ENCODE results near the gene U2AF2. TPM values are rescaled to one million over a fixed set of nuclear protein-coding genes. Genes with fewer than 3 reads are reported as not detected.

Gene U2AF2
- total RNA-seq: 10 to 100 TPM; 82.4 to 87.5 TPM
- long read RNA-seq, partial matches to known transcripts: 0 of 1 reads
- long read RNA-seq, other reads (novel, unspliced or antisense): 1 of 1 reads

DNA sequence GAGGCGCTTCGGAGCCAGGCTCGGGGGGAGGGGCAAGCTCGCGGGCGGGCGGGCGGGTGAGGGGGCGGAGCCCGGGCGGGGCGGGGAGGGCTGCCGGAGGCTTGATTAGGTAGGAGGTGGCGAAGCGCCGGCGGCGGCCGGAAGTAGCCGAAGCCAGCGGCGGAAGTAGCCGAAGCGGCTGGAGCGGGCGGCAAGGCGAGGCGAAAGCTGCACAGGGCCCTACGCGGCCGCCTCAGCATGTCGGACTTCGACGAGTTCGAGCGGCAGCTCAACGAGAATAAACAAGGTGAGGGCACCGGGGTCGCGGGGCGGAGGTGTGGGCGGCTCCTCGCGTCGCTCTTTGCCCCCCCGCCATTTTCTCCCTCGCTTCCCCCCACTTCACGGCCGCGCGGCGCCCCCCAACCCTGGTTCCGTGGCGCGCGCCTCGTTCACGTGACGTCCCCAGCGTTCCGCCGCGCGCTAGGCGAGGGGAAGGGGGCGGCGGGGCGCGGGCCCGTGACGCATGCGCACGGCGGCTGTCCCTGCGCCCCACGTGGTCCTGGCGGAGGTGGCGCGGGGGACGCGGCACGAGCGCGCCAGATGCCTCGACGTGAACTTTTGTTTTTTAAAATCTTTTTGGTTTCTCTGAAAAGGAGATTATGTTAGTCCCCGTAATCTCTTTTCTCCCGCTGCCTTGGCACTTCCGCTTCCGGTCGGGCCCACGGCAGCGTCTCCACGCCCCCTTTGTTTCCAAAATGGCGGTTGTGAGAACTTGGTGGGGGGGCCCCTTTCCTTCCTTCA is at the start of gene U2AF2:
Gene U2AF2 (plus strand): TSS at position 168 of the 780 bp plus-strand sequence. CDS start 70 bp downstream, at position 238.
- DNase-seq (peak; percentile 96), ATAC-seq (peak; percentile 65 to 66)
- intact Hi-C loops (cut with DNase I): no loop called here

DNA sequence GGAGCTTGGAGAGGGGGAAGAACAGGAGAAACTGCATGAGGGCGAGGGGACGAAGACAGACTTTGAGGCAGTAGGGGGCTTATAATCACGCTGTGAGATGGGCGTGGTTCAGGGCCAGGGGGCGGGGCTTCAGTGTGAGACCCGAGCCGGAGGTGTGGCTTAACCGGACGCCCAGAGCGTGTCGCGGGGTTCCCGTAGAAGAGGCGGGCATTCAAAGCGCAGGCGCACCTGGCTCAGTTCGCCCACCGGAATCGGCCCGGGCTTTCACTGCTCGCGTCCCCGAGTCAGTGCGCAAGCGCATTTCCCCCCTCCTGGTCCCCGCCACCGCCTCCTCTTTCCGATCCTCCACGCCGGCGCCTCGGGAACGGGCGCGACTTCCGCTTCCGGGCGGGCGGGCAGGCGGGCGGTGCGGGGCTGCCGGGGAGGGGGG is 49.6 kb upstream of the U2AF2 start:
- DNase-seq: peak; percentile 99
- intact Hi-C loops (cut with DNase I): loop anchor here (5.0 to 10.0 kb wide), 2 partner anchors 88 to 90 kb away; no protein-coding TSS in a partner anchor

DNA sequence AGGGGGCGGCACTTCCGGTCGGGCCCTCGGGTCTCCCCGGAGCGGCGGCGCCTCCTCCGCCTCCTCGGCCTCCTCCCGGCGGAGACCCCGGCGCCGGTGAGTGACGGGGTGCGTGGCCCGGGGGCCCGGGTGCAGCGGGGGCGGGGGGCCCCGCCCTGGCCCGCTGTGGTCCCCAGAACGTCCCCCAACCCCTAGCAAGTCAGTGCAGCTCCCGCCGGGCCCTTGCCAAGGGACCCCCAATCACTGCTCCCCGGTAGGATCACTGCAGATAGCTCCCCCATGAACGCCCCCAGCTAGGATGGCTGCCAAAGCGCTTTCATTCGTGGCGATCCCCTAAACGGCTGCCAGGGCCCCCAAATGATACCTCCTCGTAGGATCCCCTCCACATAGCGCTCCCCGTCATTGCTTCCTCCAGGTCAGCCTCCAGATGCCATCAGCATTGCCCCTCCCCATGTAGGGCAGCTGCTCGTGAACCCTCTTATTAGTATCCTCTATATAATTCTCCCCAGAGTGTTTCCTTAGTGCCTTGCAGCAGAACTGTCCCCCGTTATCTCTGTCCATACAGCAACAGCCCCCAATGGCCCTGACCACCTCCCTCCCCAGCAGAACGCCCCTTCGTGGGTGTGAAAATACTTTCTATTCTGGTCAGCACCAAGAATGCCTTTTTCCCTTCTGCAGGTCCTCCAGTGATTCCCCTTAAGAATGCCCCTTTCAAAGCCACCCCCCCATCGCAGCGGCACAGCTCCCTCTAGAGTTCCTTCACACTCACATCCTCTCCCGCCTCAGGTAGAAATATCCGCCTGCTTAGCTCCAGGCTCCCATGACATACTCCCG is 49.0 kb upstream of the U2AF2 start, which contains the start of gene ZNF865:
Gene ZNF865 (plus strand): TSS at position 11 of the 834 bp plus-strand sequence. CDS start 7,972 bp downstream, outside the sequence.
- DNase-seq (peak; percentile 71), ATAC-seq (peak; percentile 50 to 55)
- intact Hi-C loops (cut with DNase I): loop anchor here (5.0 to 10.0 kb wide), 2 partner anchors 89 to 91 kb away; no protein-coding TSS in a partner anchor

More for the DNA sequence above, 49.6 kb upstream of the U2AF2 start:
- ATAC-seq: peak; percentile 86 to 87

DNA sequence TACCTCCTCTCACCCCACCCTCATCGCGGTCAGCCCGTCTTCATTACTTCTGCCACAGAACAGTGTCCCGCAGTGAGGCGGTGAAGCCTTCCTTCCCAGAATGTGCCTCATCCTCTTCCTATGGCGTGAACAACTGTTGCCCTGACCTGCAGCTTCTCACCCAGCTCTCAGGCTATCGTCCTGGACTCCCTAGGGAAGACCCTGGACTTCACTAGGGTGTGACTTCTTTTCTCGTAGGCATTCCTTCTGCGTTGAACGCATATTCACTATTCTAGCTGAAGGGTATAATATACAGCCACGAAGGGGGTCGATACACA is 48.4 kb upstream of the U2AF2 start:
- intact Hi-C loops (cut with DNase I): loop anchor here (5.0 to 10.0 kb wide), 2 partner anchors 89 to 92 kb away; no protein-coding TSS in a partner anchor
- no peak for DNase-seq
- ATAC-seq: no peak

DNA sequence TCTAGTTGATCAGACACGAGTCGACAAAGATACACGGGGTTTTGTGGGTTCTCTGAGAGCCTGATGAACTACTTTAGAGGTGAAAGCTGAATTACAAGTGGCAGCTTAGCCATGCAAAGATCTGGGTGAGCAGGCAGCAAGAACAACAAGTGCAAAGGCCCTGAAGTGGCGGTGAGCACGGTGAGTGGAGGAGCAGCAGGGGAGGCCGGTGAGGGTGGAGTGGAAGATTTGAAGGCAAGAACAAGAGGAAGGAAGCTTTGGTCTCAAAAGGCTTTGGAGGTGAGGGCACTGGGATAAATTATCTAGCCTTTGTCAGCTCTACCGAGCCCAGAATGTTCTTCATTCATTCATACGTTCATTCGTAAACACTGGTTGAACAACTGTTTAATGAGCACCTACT is 48.0 kb upstream of the U2AF2 start:
- DNase-seq: no peak
- intact Hi-C loops (cut with DNase I): loop anchor here (5.0 to 10.0 kb wide), 2 partner anchors 90 to 92 kb away; no protein-coding TSS in a partner anchor

DNA sequence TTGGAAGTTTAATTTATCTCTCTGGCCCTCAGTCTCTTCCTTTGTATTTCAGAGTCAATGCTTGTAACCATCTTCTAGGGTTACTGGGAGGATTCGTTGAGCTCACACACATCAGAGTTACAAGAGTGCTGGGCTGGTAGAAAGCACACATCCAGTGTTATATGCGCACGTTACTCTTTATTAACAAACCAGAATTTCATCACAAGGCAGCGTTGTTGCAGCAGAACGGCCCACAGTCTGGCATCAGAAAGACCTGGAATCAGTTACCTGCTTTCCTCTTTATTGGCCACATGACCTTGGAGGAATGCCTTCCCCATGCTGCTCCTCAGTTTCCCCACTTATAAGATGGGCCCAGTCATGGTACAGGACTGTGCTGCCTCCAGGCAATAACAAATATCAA is 45.5 kb upstream of the U2AF2 start:
- intact Hi-C loops (cut with DNase I): loop anchor here (5.0 to 10.0 kb wide), 2 partner anchors 92 to 95 kb away; no protein-coding TSS in a partner anchor
- ATAC-seq (no peak), DNase-seq (no peak)

More for the DNA sequence above, 48.0 kb upstream of the U2AF2 start:
- no peak for ATAC-seq

DNA sequence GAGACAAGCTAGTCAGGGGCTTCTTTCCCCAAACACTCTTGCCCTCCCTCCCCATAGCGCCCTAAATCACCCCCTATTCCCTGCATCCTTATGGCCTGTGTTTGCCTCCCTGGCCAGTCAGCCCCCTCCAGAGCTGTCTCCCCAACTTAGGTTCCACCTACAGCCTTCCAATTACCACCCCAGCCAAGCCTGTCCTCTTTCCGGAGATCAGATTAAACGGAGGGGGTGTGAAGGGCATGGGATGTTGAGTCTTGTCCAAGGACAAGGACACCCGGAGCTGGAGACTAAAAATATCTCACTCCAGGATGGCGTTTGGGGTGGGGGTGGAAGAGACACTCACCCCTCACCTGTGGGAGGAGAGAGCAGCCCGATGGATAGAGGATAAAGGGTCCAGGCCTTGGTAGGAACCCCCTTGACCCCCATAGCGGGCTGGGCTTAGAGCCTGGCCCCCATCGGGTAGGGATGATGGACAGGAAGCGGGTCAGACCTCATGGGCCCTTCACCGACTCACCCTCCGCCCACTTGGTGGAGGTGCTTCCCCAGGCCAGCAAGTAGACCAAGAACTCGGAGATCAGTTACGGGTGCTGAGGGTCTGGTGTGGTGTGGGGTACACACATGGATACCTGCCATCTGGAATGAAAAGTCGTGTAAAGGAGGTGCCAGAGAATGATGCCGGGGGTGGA is 43.4 kb upstream of the U2AF2 start:
- DNase-seq (no peak), ATAC-seq (peak; percentile 63 to 76)
- intact Hi-C loops (cut with DNase I): no loop called here

DNA sequence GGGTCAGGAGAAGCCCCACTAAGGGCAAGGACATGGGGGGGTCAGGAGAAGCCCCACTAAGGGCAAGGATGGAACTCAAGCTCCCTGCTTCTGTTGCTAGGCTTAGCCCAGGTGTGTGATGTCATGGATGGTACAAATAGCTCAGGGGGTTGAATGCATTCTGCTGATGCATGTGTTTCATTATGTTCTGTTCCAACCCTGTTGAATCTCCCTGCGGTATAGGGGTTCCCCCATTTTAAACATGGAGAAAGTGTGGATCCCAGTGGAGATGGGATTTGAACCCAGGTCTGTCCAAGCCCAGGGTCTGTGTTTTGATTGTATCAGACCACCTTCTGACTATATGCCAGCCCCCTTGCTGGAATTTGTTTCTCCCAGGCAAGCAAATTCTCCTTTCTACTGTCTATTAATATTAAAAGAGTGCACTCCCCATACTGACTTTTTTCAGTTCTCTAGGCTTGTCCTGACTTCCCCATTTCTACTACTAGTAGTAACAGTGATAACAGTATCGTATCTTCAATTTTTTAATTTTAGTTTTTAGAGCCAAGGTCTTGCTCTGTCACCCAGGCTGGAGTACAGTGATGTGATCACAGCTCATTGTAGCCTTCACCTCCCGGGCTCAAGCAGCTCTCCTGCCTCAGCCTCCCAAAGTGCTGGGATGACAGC is 42.7 kb upstream of the U2AF2 start:
- DNase-seq (no peak), ATAC-seq (no peak)
- intact Hi-C loops (cut with DNase I): no loop called here

DNA sequence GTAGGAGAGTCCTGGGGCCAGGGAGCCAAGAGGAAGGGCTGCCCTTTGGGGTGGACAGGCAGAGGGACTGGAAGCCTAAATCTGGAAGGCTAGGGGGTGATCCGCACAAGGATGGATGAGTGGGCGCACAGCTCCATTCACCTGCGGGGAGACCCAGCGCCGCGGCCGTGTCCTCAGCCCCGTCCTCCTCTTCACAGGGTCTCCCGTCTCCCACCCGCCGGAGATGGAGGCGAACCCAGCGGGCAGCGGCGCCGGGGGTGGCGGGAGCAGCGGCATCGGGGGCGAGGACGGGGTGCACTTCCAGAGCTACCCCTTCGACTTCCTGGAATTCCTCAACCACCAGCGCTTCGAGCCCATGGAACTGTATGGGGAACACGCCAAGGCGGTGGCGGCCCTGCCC is 41.4 kb upstream of the U2AF2 start:
- ATAC-seq: no peak
- intact Hi-C loops (cut with DNase I): no loop called here
- no peak for DNase-seq

DNA sequence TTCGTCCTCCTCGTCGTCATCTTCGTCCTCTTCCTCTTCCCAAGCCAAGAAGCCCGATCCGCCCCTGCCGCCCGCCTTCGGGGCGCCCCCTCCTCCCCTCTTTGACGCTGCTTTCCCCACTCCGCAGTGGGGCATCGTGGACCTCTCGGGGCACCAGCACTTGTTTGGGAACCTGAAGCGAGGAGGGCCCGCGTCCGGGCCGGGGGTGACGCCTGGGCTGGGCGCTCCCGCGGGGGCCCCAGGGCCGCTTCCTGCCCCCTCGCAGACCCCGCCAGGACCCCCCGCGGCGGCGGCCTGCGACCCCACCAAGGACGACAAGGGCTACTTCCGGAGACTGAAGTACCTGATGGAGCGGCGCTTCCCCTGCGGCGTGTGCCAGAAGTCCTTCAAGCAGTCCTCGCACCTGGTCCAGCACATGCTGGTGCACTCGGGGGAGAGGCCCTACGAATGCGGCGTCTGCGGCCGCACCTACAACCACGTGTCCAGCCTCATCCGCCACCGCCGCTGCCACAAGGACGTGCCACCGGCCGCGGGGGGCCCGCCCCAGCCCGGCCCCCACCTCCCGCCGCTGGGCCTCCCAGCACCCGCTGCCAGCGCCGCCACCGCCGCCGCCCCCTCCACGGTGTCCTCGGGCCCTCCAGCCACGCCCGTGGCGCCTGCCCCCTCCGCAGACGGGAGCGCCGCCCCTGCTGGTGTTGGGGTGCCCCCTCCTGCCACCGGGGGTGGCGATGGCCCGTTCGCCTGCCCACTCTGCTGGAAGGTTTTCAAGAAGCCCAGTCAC is 40.7 kb upstream of the U2AF2 start:
- no peak for ATAC-seq
- intact Hi-C loops (cut with DNase I): no loop called here
- DNase-seq: no peak

DNA sequence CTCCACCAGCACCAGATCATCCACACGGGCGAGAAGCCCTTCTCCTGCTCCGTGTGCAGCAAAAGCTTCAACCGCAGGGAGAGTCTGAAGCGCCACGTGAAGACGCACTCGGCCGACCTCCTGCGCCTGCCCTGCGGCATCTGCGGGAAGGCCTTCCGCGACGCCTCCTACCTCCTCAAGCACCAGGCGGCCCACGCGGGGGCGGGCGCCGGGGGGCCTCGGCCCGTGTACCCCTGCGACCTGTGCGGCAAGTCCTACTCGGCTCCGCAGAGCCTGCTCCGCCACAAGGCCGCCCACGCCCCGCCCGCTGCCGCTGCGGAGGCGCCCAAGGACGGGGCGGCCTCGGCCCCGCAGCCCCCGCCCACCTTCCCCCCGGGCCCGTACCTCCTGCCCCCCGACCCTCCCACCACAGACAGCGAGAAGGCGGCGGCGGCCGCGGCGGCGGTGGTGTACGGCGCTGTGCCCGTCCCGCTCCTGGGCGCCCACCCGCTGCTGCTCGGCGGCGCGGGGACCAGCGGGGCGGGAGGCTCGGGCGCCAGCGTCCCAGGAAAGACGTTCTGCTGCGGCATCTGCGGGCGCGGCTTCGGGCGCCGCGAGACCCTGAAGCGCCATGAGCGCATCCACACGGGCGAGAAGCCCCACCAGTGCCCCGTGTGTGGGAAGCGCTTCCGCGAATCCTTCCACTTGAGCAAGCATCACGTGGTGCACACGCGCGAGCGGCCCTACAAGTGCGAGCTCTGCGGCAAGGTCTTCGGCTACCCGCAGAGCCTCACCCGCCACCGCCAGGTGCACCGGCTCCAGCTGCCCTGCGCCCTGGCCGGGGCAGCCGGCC is 39.9 kb upstream of the U2AF2 start:
- no peak for DNase-seq
- ATAC-seq: no peak
- intact Hi-C loops (cut with DNase I): no loop called here

DNA sequence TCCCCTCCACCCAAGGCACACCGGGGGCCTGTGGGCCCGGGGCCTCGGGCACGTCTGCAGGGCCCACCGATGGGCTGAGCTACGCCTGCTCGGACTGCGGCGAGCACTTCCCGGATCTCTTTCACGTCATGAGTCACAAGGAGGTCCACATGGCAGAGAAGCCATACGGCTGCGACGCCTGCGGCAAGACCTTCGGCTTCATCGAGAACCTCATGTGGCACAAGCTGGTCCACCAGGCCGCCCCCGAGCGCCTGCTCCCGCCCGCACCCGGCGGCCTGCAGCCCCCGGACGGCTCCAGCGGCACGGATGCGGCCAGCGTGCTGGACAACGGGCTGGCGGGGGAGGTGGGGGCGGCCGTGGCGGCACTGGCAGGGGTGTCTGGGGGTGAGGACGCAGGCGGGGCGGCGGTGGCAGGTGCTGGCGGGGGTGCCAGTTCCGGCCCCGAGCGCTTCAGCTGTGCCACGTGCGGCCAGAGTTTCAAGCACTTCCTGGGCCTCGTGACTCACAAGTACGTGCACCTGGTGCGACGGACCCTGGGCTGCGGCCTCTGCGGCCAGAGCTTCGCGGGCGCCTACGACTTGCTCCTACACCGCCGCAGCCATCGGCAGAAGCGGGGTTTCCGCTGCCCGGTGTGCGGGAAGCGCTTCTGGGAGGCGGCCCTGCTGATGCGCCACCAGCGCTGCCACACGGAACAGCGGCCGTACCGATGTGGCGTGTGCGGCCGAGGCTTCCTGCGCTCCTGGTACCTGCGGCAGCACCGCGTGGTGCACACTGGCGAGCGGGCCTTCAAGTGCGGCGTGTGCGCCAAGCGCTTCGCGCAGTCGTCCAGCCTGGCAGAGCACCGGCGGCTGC is 39.1 kb upstream of the U2AF2 start:
- intact Hi-C loops (cut with DNase I): no loop called here
- no peak for ATAC-seq
- DNase-seq: no peak

DNA sequence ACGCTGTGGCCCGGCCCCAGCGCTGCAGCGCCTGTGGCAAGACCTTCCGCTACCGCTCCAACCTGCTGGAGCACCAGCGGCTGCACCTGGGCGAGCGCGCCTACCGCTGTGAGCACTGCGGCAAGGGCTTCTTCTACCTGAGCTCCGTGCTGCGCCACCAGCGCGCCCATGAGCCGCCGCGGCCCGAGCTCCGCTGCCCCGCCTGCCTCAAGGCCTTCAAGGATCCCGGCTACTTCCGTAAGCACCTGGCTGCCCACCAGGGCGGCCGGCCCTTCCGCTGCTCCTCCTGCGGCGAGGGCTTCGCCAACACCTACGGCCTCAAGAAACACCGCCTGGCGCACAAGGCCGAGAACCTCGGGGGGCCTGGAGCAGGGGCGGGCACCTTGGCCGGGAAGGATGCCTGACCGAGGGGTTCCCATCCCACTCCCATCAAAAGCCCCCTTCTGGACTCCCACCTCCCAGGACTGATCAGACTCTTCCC is 38.4 kb upstream of the U2AF2 start:
- ATAC-seq (no peak), DNase-seq (no peak)
- intact Hi-C loops (cut with DNase I): no loop called here

DNA sequence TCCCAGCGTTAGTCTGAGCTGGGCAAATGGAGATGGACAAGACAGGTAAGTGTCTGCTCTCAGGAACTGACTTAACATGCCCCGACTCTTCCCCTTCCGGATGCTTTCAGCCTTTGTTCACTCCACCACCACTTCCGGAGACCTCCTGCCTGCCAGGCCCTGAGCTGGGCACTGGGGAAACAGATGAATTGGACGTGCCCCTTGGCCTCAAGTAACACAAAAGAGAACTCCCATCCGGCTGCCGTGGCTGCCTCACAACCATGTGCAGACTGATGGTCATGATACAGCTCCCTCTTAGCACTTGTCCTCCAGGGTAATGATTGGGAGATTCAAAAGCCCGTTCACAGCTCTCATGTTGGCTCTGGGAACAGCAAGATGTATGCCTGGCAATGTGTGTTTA is 37.4 kb upstream of the U2AF2 start:
- ATAC-seq: no peak

DNA sequence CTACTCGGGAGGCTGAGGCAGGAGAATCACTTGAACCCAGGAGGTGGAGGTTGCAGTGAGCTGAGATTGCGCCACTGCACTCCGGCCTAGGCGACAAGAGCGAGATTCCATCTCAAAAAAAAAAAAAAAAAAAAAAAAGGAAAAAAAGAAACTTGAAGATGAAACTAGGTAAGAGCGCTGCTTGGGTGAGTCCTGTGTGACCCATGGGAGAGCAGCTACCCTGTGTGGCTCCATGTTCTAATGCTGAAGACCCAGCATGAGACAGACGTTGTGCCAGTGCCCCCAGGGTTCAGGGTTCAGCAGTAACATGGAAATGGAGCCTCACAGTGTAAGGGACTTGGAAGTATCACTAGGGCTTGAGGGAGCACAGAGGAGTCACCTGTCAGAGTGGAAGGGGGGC is 36.4 kb upstream of the U2AF2 start:
- DNase-seq (no peak), ATAC-seq (no peak)
- intact Hi-C loops (cut with DNase I): no loop called here

More for the DNA sequence above, 37.4 kb upstream of the U2AF2 start:
- intact Hi-C loops (cut with DNase I): no loop called here
- no peak for DNase-seq

DNA sequence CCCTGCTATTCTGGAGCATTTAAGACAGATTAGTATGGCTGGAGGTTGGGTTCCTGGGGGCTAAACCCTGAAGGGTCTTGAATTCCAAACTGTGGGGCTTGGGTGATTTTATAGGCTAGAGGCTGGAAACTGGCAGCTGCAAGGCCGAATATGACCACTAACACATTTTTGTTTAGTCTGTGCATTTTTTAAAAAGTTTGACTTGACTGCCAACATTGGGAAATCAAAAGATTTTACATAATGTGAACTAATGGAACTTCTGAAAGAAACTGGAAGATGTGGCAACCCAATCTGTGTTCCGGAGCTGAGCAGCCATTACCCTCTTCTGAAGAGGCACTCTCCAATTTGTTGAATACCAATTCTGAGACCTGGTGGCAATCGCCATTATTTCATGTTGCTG is 35.5 kb upstream of the U2AF2 start:
- intact Hi-C loops (cut with DNase I): no loop called here
- DNase-seq: no peak
- no peak for ATAC-seq

All from left cardiac atrium (tissue), 4 donors.